Motor neuron (in vitro differentiated cells): ENCODE measurements around the gene ZDHHC6. TPM values are rescaled to one million over a fixed set of nuclear protein-coding genes. Genes with fewer than 3 reads are reported as not detected.
A peak's percentile ranks its signal among the peaks of the same experiment; 100 is the strongest.

Experiments used
- ATAC-seq, 8 experiments: fragments of 200-7000 bp; cut with Tn5 transposase; replicated peaks in 6 of 8; 2 replicates each; pipeline ENCODE4 v1.8.0; 2021; ENCODE audit warnings: mild to moderate bottlenecking in 8 of 8, moderate library complexity in 8 of 8
- H3K27ac ChIP-seq, 2 donors: fragments of 250-450 bp; sonication (Bioruptor Pico); 2 replicates each; pipeline ENCODE4 v1.9.0; 2021; ENCODE audit warnings: antibody characterized with exemption in 2 of 2, mild to moderate bottlenecking in 2 of 2, moderate library complexity in 1 of 2
- H3K4me1 ChIP-seq, 2 donors: fragments of 250-450 bp; sonication (Bioruptor Pico); replicated peaks in 1 of 2; 2 replicates each; pipeline ENCODE4 v1.6.1; 2021; ENCODE audit warnings: antibody characterized with exemption in 2 of 2, mild to moderate bottlenecking in 2 of 2, moderate library complexity in 1 of 2
- H3K4me3 ChIP-seq, 5 donors: fragments of 250-450 bp; sonication (Bioruptor Pico); 2 replicates each; pipeline ENCODE4 v1.9.0; 2021; ENCODE audit warnings: antibody characterized with exemption in 5 of 5, mild to moderate bottlenecking in 5 of 5, moderate library complexity in 4 of 5
- whole genome bisulfite sequencing, 10 experiments: fragments of 450-650 bp; shearing (Covaris generic); methylation state at CpG; one replicate each; pipeline ENCODE4 v1.0.0; 2022; 5-methylcytosine and 5-hydroxymethylcytosine counted together
- in situ Hi-C, 9 experiments: fragments of 400-800 bp; cut with MboI; loops; one replicate each; pipeline ENCODE4 v1.15.0; 2021; ENCODE audit warnings: low sequenced_read_pairs in 9 of 9, low pct_unique_long_range_greater_than_20kb in 2 of 9; ENCODE audit not compliant: unreplicated experiment in 9 of 9
- total RNA-seq, 8 experiments: library from RNA; unstranded; fragments of 300-600 nt; gene quantifications; 2 replicates each; pipeline versions ENCODE4 v1.2.3 to v1.2.4, GENCODE V29; 2022

ZDHHC6 gene
- total RNA-seq, result 10 to 100 TPM; 18.5 to 37.3 (median 27.2) TPM

GRCh38 chr10:112446855-112447619 lies at the start of gene ZDHHC6, which contains the start of gene VTI1A:
Gene ZDHHC6, minus strand, starts transcription at chr10:112446914. Its CDS starts 1,478 bp downstream, at chr10:112445436.
Gene VTI1A, plus strand, starts transcription at chr10:112447215. Its CDS starts 159 bp downstream, at chr10:112447374.
- peak; percentile 91 to 99 (median 98) for ATAC-seq
- Histone ChIP-seq H3K27ac (peak within 1 kb of the TSS; percentile 97), H3K4me3 (peak within 1 kb of the TSS; percentile 91 to 99 (median 97)), H3K4me1 (peaks cover 5 to 17% of the 10 kb centered on the region in 2 donors)
- 0 to 2% (median 1%) methylated on average over 2 to 25 of the region's 59 CpGs; no CpG with 5 or more reads in 4 of the 10 experiments for WGBS, 10 experiments
- in situ Hi-C loops, result loop anchor here in 3 of 9 experiments (25.0 kb wide), 3 partner anchors 110 to 310 kb away; partner anchors contain the start of gene GPAM (in 1 of the 3)

GRCh38 chr10:112492736-112493135 lies 46.0 kb upstream of the ZDHHC6 start:
- Histone ChIP-seq H3K27ac (no peak overlapping the region), H3K4me1 (no peaks in the 10 kb centered on the region), H3K4me3 (no peak overlapping the region)
- ATAC-seq, result no peak
- WGBS, 10 experiments, result 95 to 100% (median 100%) methylated on average over 4 to 6 of the region's 6 CpGs; no CpG with 5 or more reads in 1 of the 10 experiments
- in situ Hi-C loops, result loop anchor here in 1 of 9 experiments (25.0 kb wide), 1 partner anchor 895 kb away; no protein-coding TSS in a partner anchor

- Histone ChIP-seq H3K4me1 (no peaks in the 10 kb centered on the region), H3K27ac (no peak overlapping the region), H3K4me3 (no peak overlapping the region)
- ATAC-seq, result peak in 2 of 8 experiments; percentile 15 to 20
- in situ Hi-C loops, result loop anchor here in 1 of 9 experiments (25.0 kb wide), 1 partner anchor 896 kb away; no protein-coding TSS in a partner anchor
Measured at GRCh38 chr10:112491144-112491543, 44.4 kb upstream of the ZDHHC6 start.

GRCh38 chr10:112490545-112490944 lies 43.8 kb upstream of the ZDHHC6 start:
- Histone ChIP-seq H3K4me3 (no peak overlapping the region), H3K27ac (no peak overlapping the region), H3K4me1 (no peaks in the 10 kb centered on the region)
- 0 to 100% (median 60%) methylated on average over 1 to 2 of the region's 2 CpGs; no CpG with 5 or more reads in 1 of the 10 experiments for WGBS, 10 experiments
- in situ Hi-C loops, result loop anchor here in 1 of 9 experiments (25.0 kb wide), 1 partner anchor 897 kb away; no protein-coding TSS in a partner anchor
- peak in 3 of 8 experiments; percentile 22 to 70 (median 53) for ATAC-seq

- no peak for ATAC-seq
- no peak overlapping the region for H3K27ac ChIP-seq
- no peak overlapping the region for H3K4me3 ChIP-seq
- no peaks in the 10 kb centered on the region for H3K4me1 ChIP-seq
- in situ Hi-C loops, result loop anchor here in 1 of 9 experiments (25.0 kb wide), 1 partner anchor 899 kb away; no protein-coding TSS in a partner anchor
Measured at GRCh38 chr10:112487964-112488363, 41.2 kb upstream of the ZDHHC6 start.

GRCh38 chr10:112484399-112484798 lies 37.7 kb upstream of the ZDHHC6 start:
- no peak for ATAC-seq
- in situ Hi-C loops, result loop anchor here in 1 of 9 experiments (25.0 kb wide), 1 partner anchor 903 kb away; no protein-coding TSS in a partner anchor
- no peak overlapping the region for H3K4me3 ChIP-seq
- H3K27ac ChIP-seq, result no peak overlapping the region
- 54 to 100% (median 92%) methylated on average over 2 of the region's 2 CpGs; no CpG with 5 or more reads in 2 of the 10 experiments for WGBS, 10 experiments
- no peaks in the 10 kb centered on the region for H3K4me1 ChIP-seq

- no peaks in the 10 kb centered on the region for H3K4me1 ChIP-seq
- H3K27ac ChIP-seq, result no peak overlapping the region
- ATAC-seq, result no peak
- 53 to 100% (median 89%) methylated on average over 2 to 3 of the region's 3 CpGs for WGBS, 10 experiments
- no peak overlapping the region for H3K4me3 ChIP-seq
- in situ Hi-C loops, result loop anchor here in 1 of 9 experiments (25.0 kb wide), 1 partner anchor 906 kb away; no protein-coding TSS in a partner anchor
Measured at GRCh38 chr10:112481602-112482001, 34.9 kb upstream of the ZDHHC6 start.

GRCh38 chr10:112475575-112476218 lies 29.0 kb upstream of the ZDHHC6 start:
- peak in 3 of 8 experiments; percentile 57 to 71 (median 65) for ATAC-seq
- WGBS, 10 experiments, result 8 to 100% (median 70%) methylated on average over 1 to 3 of the region's 3 CpGs; no CpG with 5 or more reads in 1 of the 10 experiments
- no peak overlapping the region for H3K27ac ChIP-seq

GRCh38 chr10:112471878-112472487 lies 25.3 kb upstream of the ZDHHC6 start:
- peak in 7 of 8 experiments; percentile 44 to 77 (median 60) for ATAC-seq
- Histone ChIP-seq H3K27ac (no peak overlapping the region), H3K4me3 (no peak overlapping the region), H3K4me1 (peaks cover 7 to 9% of the 10 kb centered on the region in 2 donors)
- in situ Hi-C loops, result no loop called here
- 0 to 44% (median 10%) methylated on average over 1 to 4 of the region's 4 CpGs for WGBS, 10 experiments

More at GRCh38 chr10:112475575-112476218, 29.0 kb upstream of the ZDHHC6 start:
- H3K4me3 ChIP-seq, result no peak overlapping the region
- H3K4me1 ChIP-seq, result peaks cover 7 to 9% of the 10 kb centered on the region in 2 donors
- in situ Hi-C loops, result loop anchor here in 1 of 9 experiments (25.0 kb wide), 1 partner anchor 912 kb away; no protein-coding TSS in a partner anchor

GRCh38 chr10:112467541-112468075 lies 20.9 kb upstream of the ZDHHC6 start:
- in situ Hi-C loops, result no loop called here
- peaks cover 0 to 7% of the 10 kb centered on the region in 2 donors for H3K4me1 ChIP-seq
- peak in 1 of 8 experiments; percentile 23 for ATAC-seq
- no peak overlapping the region for H3K27ac ChIP-seq
- H3K4me3 ChIP-seq, result no peak overlapping the region
- WGBS, 10 experiments, result 63 to 100% (median 86%) methylated on average over 1 of the region's 1 CpG; no CpG with 5 or more reads in 5 of the 10 experiments

GRCh38 chr10:112466802-112467201 lies 20.1 kb upstream of the ZDHHC6 start:
- Histone ChIP-seq H3K4me3 (no peak overlapping the region), H3K4me1 (peaks cover 0 to 1% of the 10 kb centered on the region in 2 donors), H3K27ac (no peak overlapping the region)
- in situ Hi-C loops, result no loop called here
- WGBS, 10 experiments, result 83 to 100% (median 91%) methylated on average over 1 to 3 of the region's 3 CpGs; no CpG with 5 or more reads in 3 of the 10 experiments
- ATAC-seq, result peak in 1 of 8 experiments; percentile 24

- no peak for ATAC-seq
- in situ Hi-C loops, result no loop called here
- Histone ChIP-seq H3K4me3 (no peak overlapping the region), H3K4me1 (peaks cover 9% of the 10 kb centered on the region in 2 donors), H3K27ac (no peak overlapping the region)
- 80 to 100% (median 98%) methylated on average over 1 to 3 of the region's 3 CpGs for WGBS, 10 experiments
Measured at GRCh38 chr10:112465299-112465883, 18.7 kb upstream of the ZDHHC6 start.
